HG03457 (cell line): ENCODE data around the gene XKR3.
"Not testable (repeated sequence)": the region's sequence is repeated elsewhere in the genome, so short reads cannot be mapped to it uniquely, and the experiment has no call there.

ENCODE experiments used
- ATAC-seq: cut with Tn5 transposase; IDR thresholded peaks from one replicate; pipeline ENCODE4 v1.9.1; 2021; ENCODE audit warnings: moderate number of reproducible peaks; ENCODE audit not compliant: unreplicated experiment

The XKR3 gene

DNA sequence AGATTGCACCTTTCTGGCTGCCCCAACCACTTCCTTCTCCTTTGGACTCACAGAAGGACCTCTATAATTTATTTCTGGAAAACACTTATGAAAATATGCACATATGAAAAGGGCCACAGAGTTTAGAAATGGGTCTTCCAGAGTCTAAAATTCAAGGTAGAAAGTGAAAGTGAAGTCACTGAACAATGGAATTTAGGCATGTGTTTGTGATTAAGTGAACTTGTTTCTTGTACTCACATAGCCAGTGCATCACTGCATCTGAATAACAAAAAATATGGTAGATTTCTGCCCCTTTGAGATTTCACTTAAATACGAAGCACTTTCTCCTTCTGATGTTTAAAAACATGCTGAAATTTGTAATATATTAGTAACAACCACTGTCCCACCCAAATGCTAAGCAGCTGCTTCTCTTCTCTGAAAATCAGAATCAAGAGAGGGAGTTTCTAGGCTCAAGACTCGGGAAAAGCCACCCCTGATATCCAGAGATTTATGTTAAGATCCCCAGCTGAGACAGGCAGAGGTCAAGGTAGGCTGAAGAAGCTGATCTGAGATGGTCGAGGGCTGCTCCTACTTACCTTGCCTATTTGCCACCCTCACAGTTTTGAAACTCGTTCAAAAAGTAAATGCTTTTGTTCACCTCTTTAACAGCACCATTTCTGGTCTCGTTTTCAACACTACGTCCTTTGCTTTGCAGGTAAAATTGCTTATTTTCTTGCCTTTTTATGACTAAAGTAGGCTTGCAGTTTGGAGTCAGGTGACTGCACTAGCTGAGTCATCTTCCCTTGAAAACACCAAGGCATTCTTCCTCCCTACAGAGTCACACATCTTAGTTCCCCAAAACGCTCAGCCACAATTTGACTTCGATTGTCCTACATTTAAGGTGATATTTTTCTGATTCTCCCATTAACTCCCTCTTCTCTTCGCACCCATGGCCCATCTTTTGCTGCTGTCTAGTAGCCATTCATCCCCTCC, at the start of gene XKR3:
TSS of gene XKR3 (minus strand) at position 696 of the 972 bp plus-strand sequence. CDS start 17,338 bp downstream, outside the sequence.
- ATAC-seq, result no peak

DNA sequence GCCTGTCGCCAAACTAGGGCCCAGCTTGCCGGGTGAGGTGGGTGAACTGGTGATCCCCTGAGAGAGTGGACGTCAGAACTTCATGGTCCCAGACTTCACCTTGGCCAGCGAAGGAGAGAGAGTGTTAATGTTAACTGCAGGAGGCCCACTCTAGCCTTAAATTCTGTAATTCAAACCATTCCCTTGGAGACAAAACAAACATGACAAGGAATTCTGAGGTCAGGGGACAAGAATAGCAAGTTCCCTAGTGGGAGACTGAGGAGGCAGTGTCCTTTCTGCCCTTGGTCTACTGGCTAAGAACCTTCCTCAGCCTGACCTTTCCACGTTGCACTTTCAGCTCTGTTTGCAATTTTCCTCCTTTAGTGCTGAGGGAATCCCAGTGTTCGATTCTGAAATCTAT, 44.4 kb upstream of the XKR3 start:
- ATAC-seq, result not testable (repeated sequence)

DNA sequence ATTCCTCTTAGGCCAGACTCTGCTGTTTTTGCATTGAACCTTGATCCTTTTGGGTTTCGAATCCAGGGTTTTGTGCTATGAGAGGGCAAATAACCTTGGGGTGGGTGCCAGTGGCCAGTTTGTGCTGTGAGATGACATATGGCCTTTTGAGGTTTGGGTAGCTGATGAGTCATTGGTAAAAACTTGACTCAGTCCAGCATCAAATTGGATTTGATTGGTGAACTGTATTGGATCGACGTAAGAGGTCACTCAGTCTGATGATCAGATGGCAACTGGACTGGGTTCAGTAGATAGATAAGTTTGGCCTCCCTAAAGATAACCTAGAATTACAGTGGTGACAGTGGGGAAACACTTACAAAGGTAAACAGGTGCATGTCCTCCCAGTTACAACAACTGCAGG, 41.0 kb upstream of the XKR3 start:
- no peak for ATAC-seq

DNA sequence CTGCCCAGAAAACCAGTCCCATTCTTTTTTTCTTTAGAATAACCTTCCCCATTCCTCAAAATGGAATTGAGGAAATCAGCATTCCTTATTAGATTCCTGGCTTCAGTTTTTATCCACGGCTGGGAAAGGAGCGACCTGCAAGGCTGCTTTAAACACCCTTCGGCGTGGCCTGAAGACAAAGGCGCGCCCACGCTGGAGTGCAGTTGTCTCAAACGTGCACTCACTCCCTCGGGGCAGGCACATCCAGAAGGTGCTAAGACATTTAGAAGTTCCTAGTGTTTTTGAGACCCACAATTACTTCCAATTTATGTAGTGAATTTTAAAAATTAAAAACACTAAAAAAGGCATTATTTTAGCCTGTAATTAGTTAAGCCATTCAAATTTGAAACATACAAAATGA, 31.6 kb upstream of the XKR3 start:
- not testable (repeated sequence) for ATAC-seq

DNA sequence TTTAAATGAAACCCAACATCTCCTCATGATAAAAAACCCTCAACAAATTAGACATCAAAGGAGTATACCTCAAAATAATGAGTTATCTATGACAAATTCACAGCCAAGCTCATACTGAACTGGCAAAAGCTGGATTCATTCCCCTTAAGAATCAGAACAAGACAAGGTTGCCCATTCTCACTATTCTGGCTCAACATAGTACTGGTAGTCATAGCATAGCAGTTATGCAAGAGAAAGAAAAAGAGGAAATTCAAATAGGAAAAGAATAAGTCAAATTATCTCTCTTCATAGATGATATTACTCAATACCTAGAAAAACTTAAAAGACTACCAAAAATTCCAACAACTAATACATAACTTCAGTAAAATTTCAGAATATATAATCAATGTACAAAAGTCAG, 29.4 kb upstream of the XKR3 start:
- no peak for ATAC-seq

DNA sequence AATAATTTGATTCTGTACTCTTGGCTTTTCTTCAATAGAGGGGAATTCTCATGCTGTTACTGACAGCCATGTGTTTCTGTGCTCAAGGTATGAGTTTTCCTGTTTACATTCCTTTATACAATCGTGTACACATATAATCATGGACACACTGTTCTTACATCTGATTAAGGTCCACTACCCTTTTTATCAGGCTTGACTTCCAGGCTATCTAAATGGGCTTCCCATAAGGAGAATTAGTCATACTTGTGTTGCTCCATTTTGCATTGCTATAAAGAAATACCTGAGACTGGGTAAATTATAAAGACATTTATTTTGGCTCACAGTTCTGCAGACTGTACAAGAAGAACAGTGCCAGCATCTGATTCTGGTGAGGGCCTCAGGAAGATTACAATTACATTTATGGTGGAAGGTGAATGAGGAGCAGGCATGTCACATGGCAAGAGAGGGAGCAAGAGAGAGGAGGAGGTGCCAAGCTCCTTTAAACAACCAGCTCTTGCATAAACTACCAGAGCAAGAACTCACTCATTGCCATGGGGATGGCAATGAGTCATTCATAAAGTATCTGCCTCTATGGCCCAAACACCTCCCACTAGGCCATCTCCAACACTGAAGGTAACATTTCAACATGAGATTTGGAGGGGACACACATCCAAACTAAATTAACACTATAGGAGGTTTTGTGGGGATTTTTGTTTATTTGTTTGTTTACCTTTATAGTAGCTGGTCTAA, 26.2 kb upstream of the XKR3 start:
- ATAC-seq, result not testable (repeated sequence)

DNA sequence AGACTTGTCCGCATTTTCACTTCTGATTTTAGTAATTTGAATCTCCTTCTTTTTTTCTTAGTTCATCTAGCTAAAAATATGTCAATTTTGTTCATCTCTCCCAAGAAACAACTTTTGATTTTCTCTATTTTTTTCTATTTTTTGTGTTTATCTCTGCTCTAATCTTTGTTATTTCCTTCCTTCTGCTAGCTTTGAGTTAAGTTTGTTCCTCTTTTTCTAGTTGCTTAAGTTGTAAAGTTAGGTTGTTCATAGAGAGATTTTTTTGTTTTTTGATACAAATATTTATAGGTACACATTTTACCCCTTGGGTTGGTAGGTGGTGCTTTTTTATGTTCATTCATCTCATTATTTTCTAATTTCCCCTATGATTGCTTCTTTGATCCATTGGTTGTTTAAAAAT, 22.1 kb upstream of the XKR3 start:
- no peak for ATAC-seq

DNA sequence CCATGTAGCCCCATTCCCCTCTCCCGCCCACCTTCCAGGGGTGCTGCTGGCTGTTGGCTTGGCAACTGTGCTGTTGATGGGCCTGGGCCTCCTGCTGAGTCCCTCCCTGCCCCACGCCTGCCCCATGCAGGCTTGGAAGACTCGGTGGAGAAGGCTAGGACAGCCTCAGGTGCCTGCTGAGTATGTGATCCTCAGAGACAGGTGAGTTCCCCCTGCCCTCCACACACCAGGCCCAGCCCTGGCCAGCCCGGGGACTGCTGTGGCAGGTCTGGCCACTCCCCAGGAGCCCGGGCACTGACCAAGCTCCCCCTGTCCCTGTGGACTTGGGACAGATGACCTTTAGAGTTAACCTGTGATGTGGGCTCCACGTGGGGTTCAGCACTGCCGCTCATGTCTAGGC, 20.7 kb upstream of the XKR3 start:
- ATAC-seq, result no peak

DNA sequence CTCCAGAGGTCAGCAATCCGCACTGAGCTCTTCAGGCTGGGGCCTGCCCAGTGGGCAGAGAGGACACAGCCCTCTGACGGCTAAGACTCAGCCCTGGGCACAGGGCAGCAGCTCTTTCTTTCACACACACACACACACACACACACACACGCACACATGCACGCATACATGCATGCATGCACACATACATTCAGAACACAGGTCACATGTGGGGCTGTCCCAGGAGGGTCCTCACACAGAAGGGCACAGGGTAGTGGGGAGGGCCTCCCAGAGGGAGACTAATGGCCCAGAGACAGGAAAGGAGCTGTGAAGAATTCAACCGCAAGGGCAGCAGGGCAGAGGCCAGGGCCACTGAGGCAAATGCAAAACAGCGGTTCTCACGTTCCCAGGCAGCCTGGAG, 20.3 kb upstream of the XKR3 start:
- no peak for ATAC-seq

DNA sequence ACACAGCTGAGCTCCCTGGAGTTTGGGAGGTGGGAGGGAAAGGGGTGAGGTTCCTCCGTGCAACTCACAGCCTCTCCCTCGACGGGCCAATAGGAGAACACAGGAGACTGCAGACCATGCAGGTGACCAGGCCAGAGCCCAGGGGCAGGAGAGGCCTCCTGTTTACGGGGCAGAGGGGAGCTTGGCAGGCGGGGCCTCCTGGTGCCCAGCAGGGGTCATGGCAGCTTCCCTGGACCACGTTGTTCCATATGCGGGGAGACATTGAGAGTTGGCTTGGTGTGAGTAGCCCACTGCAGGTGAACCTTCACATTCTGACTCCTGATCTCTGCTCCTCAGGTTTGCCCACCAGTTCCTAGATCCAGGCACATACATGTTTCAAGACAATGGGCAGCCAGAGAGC, 19.3 kb upstream of the XKR3 start:
- ATAC-seq, result no peak

DNA sequence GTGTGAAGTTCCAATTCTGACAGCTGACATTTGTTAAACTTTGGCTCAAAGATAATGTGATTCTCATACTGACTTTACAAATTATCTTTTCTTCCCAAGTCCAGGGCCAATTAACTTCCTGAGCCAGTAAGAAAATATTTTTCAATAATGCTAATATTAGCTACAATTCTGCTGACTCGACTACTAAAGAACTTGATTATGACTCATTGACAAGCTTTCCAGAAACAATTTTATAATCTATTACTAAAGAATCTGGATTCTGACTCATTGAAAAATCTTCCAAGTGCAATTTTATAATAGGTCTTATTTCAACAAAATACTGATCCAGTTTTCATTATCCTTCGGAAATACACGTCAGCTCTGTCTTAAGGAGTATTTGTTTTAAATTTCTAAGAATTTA, 12.9 kb upstream of the XKR3 start:
- ATAC-seq, result no peak

DNA sequence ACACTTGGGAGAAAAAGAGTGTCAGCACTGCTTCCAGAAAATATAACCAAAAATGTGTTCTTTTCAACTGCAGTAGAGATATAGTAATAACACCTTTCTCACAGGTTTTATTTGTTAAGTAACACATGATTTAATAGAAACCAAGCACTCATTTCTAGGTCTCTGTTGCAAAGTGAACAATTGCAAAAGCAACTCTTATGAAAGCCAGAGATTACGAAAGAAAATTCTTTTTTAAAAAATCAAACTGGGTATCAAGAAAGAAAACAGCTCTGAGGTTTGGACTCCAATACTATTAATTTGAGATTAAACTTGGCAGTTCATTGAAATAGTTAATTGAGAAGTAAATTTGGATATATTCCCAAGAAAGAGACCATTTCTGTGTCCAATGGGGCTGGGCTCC, 9.8 kb upstream of the XKR3 start:
- no peak for ATAC-seq

DNA sequence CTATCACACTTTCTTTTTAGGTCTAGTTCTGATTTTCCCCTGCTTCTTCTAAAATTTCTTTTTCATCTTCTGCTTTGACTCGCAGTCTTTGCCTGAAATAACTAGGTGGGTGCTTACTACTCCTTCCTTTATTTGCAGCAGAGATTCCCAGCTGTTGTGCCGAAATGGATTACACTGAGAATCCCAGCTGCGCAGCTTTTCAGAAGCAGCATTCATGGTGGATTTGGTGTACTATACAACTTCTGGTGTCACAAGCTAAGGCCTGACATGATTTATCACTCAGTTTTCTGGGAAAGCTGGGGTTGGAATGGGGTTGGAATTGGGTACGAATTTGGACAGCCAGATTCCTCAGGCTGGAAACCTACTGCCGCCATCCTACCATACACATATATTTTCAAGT, 6.0 kb upstream of the XKR3 start:
- ATAC-seq, result no peak

DNA sequence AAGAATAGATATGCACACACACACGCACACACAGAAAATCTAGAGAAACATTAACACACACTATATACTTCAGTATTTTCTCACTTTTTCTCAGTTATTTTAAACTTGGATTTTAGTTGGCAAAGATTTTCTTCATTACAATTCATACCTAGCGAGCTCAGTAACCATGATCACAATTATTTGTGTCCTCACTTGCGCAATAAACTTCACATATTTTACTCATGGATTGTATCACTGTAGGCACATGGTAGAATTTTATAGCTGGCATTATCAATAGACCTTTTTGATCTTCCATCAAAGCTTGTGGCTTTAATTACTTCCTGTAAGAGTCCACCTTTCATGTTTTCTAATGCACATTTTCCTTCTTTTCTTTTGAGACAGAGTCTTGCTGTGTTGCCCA, 4.8 kb upstream of the XKR3 start:
- no peak for ATAC-seq

DNA sequence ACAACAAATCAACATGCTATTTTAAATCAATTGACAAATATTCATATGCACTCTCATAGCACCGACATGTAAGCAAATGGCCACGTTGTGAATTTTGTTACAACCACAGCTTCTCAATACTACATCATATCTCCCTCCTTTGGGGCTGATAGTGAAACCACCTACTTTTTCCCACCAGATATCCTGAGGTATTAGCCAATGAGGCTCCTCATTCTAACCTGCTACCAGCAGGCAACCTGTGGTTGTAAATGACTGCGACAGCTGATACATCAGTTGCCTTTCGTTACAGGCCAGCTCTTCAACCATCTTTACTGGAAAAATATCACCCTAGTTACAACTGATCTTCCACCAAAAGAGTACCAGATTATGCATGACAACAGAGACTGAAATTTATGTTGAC, 3.7 kb upstream of the XKR3 start:
- no peak for ATAC-seq

DNA sequence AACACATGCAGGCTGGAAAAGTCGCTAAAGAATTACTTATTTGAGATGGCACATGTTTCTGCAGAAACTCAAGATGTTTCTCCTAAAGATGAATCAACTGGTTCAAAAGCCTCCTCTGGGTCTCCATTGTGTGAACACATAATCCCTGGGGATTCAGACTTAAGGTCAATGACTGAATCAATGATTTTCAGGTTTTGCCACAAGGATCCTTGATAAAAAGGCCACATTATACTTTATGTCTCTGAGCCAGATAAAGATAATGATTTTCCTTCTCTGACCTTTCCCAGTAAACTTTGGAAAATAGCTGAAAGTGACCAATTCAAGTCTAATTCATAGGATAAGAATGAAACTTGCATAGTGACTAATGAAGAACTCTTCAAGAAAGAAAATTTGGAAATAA, 2.3 kb upstream of the XKR3 start:
- no peak for ATAC-seq

DNA sequence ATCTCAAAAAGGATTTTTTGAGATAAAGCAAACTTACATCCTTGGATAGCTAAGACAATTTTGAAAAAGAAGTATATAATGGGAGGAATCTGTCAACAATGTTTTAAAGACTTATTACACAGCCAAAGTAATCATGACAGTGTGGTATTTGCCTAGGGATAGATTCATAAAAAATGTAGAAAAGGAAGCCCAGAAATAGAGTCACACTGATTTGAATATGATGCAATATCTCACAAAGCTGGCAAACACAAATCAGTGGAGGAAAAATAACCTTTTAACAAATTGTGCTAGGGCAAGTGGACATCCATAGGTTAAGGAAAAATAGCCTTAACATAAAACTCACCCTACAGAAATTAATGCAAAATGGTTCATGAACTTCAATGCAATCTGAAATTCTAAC, 6.0 kb downstream of the XKR3 start:
- no peak for ATAC-seq

DNA sequence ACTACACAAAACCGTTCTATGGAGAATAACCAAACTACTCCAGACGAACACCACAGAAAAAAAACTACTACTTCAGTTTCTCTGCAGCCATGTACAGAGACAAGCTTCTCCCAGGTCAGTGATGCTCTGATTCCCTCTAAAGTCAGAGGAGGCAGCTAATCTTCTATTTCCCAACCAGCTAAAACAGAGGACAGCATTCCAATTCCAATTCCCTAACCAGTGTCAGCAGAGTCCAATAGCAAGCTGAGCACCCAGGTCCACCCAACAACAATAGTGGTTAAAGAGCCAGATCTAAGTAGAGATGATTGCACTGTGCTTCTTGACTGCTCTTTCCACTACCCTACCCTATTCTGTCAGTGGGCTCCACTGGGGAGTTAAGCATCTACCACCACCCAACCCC, 6.7 kb downstream of the XKR3 start:
- no peak for ATAC-seq

DNA sequence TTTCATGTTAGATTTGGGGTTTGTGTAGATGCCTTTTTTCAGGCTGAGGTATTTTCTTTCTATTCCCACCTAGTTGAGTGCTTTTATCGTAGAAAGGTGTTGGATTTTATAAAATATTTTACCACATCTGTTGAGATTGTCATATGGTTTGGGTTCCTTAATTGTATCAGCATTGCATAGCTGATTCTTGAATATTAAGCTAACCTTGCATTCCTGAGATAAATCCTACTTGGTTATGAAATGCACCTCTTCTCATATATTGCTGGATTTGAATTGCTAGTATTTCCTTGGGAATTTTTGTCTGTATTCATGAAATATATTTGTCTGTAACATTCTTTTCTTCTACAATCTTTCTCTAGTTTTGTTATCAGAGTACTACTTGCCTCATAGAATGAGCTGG, 10.1 kb downstream of the XKR3 start:
- ATAC-seq, result no peak

DNA sequence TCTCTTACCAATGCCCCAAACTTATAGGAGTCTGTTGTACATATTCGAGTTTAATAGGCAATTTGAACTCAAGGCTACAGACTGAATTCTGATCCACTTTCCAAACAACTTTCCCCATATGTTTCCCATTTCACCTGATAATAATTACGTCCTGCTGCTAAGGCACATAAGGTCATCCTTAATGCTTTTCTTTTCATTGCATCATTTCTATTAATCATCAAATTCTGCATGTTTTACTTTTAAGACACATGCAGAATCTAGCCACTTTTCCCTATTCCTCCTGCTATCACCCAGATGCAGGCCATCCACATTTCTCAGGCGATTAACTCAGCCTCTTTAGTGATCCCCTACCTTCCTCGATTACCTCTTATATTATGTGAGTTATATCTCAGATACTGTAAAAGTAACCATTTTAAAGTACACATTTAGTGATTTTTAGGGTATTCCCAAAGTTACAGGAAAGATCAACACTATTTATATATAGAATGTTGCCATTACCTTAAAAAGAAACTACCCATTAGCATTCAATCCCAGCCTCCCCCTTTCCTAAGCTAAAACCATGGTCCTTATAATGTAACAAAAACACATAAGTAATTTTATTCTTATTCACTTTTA, 14.9 kb downstream of the XKR3 start:
- no peak for ATAC-seq

DNA sequence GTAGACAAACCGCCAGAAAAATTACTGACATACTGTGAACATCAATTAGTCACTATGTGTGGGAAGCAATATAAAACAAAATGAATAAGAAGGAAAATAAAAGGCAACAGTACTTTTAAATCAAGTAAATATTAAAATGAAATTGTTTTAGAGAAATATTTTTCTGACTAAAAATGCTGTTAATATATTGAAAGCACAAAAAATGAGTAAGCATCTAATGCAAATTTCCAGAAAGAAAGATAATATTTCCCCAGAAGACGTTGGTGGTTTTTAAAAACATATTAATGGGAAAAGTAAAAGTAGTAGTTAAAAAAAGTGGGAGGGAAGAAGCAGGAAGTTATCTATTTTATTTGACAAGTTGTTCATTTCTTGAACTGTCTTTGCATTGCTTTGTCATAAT, 16.5 kb downstream of the XKR3 start:
- no peak for ATAC-seq

DNA sequence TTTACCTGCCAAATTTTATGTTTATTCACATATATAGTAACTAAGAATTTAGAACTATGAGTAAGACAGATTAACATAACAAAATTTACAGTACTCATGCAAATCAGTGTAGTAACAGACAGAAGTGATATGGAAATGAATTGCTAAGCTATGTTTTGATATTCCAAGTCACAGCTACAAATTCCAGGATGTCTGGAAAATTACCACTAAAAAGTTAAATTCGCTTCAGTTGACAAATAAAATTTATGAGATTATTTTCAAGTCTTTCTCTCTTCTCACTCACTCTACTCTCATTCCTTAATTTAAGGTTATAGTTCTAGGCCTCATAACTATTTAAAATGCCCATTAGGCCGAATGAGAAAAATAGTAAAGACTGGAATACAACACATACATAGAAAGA, 18.1 kb downstream of the XKR3 start:
- no peak for ATAC-seq
